ENCODE measurements around the gene RNU1-4. TPM values are rescaled to one million over a fixed set of nuclear protein-coding genes. Genes with fewer than 3 reads are reported as not detected.
"Not testable (repeated sequence)": the region's sequence is repeated elsewhere in the genome, so short reads cannot be mapped to it uniquely, and the experiment has no call there.

The RNU1-4 gene
- 3,598 TPM for total RNA-seq (ENCODE audit: unreplicated experiment)
- long read RNA-seq: 0 reads

- not testable (repeated sequence) for H3K27me3 Mint-ChIP-seq (ENCODE audit: unreplicated experiment); H3K9me3 Mint-ChIP-seq (ENCODE audit: unreplicated experiment); H3K36me3 Mint-ChIP-seq (ENCODE audit: unreplicated experiment); H3K4me3 Mint-ChIP-seq (ENCODE audit: unreplicated experiment); DNase-seq; H3K27ac Mint-ChIP-seq (ENCODE audit: unreplicated experiment); H3K4me1 Mint-ChIP-seq (ENCODE audit: low read depth, unreplicated experiment)
Observed at GRCh38 chr1:16740047-16740964, at the start of gene RNU1-4. Gene RNU1-4, plus strand, starts transcription at chr1:16740516.

- not testable (repeated sequence) for H3K9me3 Mint-ChIP-seq (ENCODE audit: unreplicated experiment); H3K36me3 Mint-ChIP-seq (ENCODE audit: unreplicated experiment); H3K27ac Mint-ChIP-seq (ENCODE audit: unreplicated experiment); DNase-seq; H3K27me3 Mint-ChIP-seq (ENCODE audit: unreplicated experiment); H3K4me3 Mint-ChIP-seq (ENCODE audit: unreplicated experiment); H3K4me1 Mint-ChIP-seq (ENCODE audit: low read depth, unreplicated experiment)
Observed at GRCh38 chr1:16690971-16691682, 49.2 kb upstream of the RNU1-4 start.

GRCh38 chr1:16692283-16692682 lies 48.0 kb upstream of the RNU1-4 start:
- not testable (repeated sequence) for DNase-seq; H3K4me3 Mint-ChIP-seq (ENCODE audit: unreplicated experiment); H3K36me3 Mint-ChIP-seq (ENCODE audit: unreplicated experiment)

GRCh38 chr1:16692717-16693448 lies 47.4 kb upstream of the RNU1-4 start:
- not testable (repeated sequence) for H3K9me3 Mint-ChIP-seq (ENCODE audit: unreplicated experiment); H3K27ac Mint-ChIP-seq (ENCODE audit: unreplicated experiment); H3K4me1 Mint-ChIP-seq (ENCODE audit: low read depth, unreplicated experiment); H3K4me3 Mint-ChIP-seq (ENCODE audit: unreplicated experiment); H3K36me3 Mint-ChIP-seq (ENCODE audit: unreplicated experiment); H3K27me3 Mint-ChIP-seq (ENCODE audit: unreplicated experiment)
- peak; percentile 50 for DNase-seq

More at GRCh38 chr1:16692283-16692682, 48.0 kb upstream of the RNU1-4 start:
- not testable (repeated sequence) for H3K4me1 Mint-ChIP-seq (ENCODE audit: low read depth, unreplicated experiment); H3K27me3 Mint-ChIP-seq (ENCODE audit: unreplicated experiment); H3K9me3 Mint-ChIP-seq (ENCODE audit: unreplicated experiment); H3K27ac Mint-ChIP-seq (ENCODE audit: unreplicated experiment)

GRCh38 chr1:16693449-16694307 lies 46.6 kb upstream of the RNU1-4 start:
- not testable (repeated sequence) for H3K9me3 Mint-ChIP-seq (ENCODE audit: unreplicated experiment); H3K4me3 Mint-ChIP-seq (ENCODE audit: unreplicated experiment); H3K4me1 Mint-ChIP-seq (ENCODE audit: low read depth, unreplicated experiment); DNase-seq; H3K27ac Mint-ChIP-seq (ENCODE audit: unreplicated experiment); H3K36me3 Mint-ChIP-seq (ENCODE audit: unreplicated experiment); H3K27me3 Mint-ChIP-seq (ENCODE audit: unreplicated experiment)

DNA sequence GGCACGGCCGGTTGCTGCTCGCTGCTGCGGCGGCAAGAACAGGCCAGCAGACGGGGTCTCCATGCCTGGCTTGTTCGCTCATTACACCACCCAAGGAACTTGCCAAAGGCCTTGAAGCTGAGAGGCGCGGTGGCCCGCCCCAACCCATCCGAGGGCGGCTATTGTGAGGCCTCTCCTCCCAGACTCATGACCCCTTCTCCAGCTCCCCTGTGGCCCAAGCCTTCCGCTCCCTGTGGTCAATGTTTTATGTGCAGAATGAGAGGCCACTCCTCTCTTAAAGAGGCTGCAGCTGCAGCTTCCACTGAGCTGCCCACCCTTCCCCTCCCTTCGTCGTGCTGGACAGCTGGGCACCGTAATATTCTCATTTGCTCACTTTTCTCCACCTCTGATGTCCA lies 46.0 kb upstream of the RNU1-4 start:
- not testable (repeated sequence) for H3K9me3 Mint-ChIP-seq (ENCODE audit: unreplicated experiment); H3K27ac Mint-ChIP-seq (ENCODE audit: unreplicated experiment); H3K4me1 Mint-ChIP-seq (ENCODE audit: low read depth, unreplicated experiment); H3K36me3 Mint-ChIP-seq (ENCODE audit: unreplicated experiment); DNase-seq; H3K27me3 Mint-ChIP-seq (ENCODE audit: unreplicated experiment)
- H3K4me3 Mint-ChIP-seq (ENCODE audit: unreplicated experiment): peak overlapping the region; percentile 65

DNA sequence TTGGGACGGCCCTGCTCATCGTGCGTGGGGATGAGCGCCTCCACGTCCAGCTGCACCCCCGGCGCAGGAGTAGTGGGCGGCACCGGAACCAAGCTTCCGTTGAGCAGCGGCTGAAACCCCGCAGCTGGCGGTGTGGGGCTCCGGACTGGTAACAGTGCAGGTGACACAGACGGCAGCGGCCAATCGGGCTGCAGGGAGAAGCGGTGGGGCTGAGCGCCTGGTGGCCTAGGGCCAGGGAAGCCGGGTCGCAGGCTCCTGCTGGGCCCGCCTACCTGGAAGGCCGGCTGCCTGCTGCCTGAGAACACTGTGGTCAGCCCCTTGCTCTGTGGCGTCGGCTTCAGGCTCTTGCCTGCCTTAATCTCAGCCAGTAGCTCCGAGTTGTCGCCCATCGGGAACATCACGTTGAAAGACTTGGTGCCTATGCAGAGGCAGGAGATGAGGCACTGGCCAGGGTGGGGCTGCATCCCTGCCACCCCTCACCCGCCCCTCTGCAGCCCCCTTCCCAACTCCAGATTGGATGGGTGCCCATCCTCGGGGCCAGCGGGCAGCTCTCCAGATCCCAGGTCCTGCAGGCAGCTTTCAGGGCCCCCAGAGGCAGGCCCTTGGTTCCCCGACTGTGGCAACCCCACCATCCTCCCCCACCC lies 43.7 kb upstream of the RNU1-4 start:
- H3K27ac Mint-ChIP-seq (ENCODE audit: unreplicated experiment); DNase-seq; H3K4me1 Mint-ChIP-seq (ENCODE audit: low read depth, unreplicated experiment); H3K36me3 Mint-ChIP-seq (ENCODE audit: unreplicated experiment); H3K4me3 Mint-ChIP-seq (ENCODE audit: unreplicated experiment); H3K27me3 Mint-ChIP-seq (ENCODE audit: unreplicated experiment); H3K9me3 Mint-ChIP-seq (ENCODE audit: unreplicated experiment): not testable (repeated sequence)

DNA sequence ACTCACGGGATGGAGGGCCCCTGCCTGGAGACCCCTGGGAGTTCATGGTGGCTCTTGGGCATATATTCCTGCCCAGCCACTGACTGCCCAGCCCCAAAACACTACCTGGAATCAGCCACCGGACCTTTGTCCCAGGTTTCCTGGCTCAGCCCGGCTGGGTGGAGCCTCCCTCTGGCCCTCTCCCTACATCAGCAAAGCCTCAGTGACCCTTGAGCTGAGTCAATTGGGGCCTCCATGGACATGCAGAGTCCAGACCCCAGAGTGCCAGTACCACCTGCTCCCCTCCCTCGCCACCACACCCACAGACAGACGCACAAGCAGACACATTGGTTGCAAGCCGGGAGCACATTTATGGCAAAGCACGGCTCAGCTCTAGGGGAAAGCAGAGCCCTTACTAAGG lies 43.2 kb upstream of the RNU1-4 start:
- not testable (repeated sequence) for DNase-seq; H3K36me3 Mint-ChIP-seq (ENCODE audit: unreplicated experiment); H3K27me3 Mint-ChIP-seq (ENCODE audit: unreplicated experiment); H3K4me1 Mint-ChIP-seq (ENCODE audit: low read depth, unreplicated experiment); H3K27ac Mint-ChIP-seq (ENCODE audit: unreplicated experiment); H3K9me3 Mint-ChIP-seq (ENCODE audit: unreplicated experiment); H3K4me3 Mint-ChIP-seq (ENCODE audit: unreplicated experiment)

DNA sequence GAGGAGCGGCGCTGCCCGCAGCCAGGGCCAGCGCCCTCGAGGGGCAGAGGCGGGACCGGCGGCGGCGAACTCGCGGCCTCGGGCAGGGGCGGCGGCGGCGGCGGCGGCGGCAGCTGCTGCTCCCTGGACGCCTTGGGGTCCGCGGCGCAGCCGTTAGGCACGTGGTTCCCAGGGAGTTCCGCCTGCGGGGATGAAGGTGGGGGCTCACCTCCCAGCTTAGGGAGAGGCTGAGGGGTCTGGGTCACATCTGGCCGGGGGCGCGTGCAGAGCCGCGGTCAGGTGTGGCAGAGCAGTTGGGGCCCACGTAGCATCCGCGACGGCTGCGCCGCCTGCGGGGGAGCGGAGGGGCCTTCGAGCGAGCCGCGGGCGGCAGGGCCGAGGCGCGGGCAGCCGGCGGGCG lies 40.9 kb upstream of the RNU1-4 start:
- DNase-seq: peak; percentile 70
- not testable (repeated sequence) for H3K27me3 Mint-ChIP-seq (ENCODE audit: unreplicated experiment); H3K27ac Mint-ChIP-seq (ENCODE audit: unreplicated experiment); H3K36me3 Mint-ChIP-seq (ENCODE audit: unreplicated experiment); H3K4me1 Mint-ChIP-seq (ENCODE audit: low read depth, unreplicated experiment); H3K9me3 Mint-ChIP-seq (ENCODE audit: unreplicated experiment); H3K4me3 Mint-ChIP-seq (ENCODE audit: unreplicated experiment)

- H3K36me3 Mint-ChIP-seq (ENCODE audit: unreplicated experiment); H3K4me3 Mint-ChIP-seq (ENCODE audit: unreplicated experiment); H3K9me3 Mint-ChIP-seq (ENCODE audit: unreplicated experiment); H3K27me3 Mint-ChIP-seq (ENCODE audit: unreplicated experiment); H3K4me1 Mint-ChIP-seq (ENCODE audit: low read depth, unreplicated experiment); H3K27ac Mint-ChIP-seq (ENCODE audit: unreplicated experiment); DNase-seq: not testable (repeated sequence)
Observed at GRCh38 chr1:16700138-16700895, 40.0 kb upstream of the RNU1-4 start.

Data from glutamatergic neuron (in vitro differentiated cells).